KOPT-K1 (cell line): ENCODE results near the gene CPS1.

Experiments
- H3K27ac ChIP-seq: fragments of 200-600 bp; sonication (generic); 2 replicates; pipeline ENCODE4 v1.5.1; 2016; ENCODE audit warnings: antibody characterized with exemption, mild to moderate bottlenecking, low read depth, low read length; ENCODE audit not compliant: poor library complexity, severe bottlenecking
- H3K36me3 ChIP-seq: fragments of 200-600 bp; sonication (generic); 2 replicates; pipeline ENCODE4 v1.5.1; 2017; ENCODE audit warnings: antibody characterized with exemption, mild to moderate bottlenecking, low read length, moderate library complexity; ENCODE audit not compliant: insufficient read depth
- H3K9me3 ChIP-seq: fragments of 200-600 bp; sonication (generic); 2 replicates; pipeline ENCODE4 v1.5.1; 2017; ENCODE audit warnings: antibody characterized with exemption, low read length, mild to moderate bottlenecking; ENCODE audit not compliant: insufficient read depth, poor library complexity, severe bottlenecking

The CPS1 gene

DNA sequence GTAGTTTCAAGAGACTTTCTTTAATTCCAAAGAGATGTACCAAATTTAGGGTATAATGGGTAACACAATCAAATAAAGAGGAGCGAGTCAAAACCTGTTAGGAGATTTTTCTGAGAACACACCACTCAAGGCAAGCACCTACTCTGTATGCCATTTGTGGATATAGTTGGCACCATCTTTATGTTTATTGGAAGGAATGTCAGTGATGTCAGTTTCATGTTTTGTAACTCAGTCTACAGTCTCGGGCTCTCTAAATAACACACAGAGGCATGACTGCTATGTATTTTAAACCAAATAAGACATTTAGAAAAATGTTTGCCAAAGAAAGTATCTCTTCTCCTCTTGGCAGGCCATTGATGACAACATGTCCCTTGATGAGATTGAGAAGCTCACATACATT lies 59.7 kb downstream of the CPS1 start:
- Histone ChIP-seq H3K9me3 (no peaks in the 10 kb centered on the region), H3K27ac (no peak overlapping the region), H3K36me3 (no peaks in the 10 kb centered on the region)

DNA sequence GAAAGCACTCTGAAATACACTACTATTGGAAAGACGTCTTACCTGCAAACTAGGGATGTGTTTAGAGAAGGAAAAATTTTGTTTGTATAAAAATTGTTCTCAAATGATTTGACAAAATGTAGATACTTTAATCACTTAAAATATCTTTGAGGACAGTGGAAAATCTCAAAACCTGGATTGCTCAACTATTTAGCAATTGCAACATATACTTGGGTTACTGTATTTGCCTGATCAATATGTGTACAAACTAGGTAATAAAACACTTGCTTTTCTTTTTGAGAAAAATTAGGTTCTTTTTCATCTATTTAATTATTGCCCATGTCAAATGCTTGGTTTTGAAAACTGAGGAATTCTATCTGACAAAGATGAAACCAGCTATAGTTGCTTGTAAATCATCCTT lies 60.9 kb downstream of the CPS1 start:
- H3K9me3 ChIP-seq = no peaks in the 10 kb centered on the region
- H3K27ac ChIP-seq = no peak overlapping the region
- H3K36me3 ChIP-seq = no peaks in the 10 kb centered on the region

DNA sequence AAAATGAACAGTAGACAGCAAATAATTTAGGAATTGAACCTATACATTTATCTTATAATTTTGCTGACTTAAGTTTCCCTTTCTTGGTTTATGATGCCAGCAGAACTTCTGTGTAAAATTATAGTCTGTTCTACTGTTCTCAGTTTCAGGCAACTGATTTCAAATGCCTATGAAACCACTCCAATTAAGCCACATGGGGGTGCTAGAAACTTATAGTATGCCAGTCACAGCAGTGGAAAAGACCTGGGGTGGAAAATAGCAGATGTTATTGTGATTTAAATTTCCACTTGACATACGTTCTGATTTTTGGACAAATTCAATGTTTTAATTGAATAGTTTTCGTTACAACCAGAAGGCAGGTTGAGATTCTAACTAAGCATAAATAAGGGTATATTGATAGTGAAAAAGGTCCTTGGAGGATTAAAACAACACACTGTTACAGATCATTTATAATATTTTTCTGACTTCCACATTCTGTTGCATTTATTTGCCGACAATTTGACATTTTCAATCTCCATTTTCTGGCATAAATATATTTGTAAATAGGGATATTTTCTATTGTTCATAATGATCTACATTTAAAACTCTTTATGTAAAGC lies 61.4 kb downstream of the CPS1 start:
- Histone ChIP-seq H3K36me3 (no peaks in the 10 kb centered on the region), H3K27ac (no peak overlapping the region), H3K9me3 (no peaks in the 10 kb centered on the region)

DNA sequence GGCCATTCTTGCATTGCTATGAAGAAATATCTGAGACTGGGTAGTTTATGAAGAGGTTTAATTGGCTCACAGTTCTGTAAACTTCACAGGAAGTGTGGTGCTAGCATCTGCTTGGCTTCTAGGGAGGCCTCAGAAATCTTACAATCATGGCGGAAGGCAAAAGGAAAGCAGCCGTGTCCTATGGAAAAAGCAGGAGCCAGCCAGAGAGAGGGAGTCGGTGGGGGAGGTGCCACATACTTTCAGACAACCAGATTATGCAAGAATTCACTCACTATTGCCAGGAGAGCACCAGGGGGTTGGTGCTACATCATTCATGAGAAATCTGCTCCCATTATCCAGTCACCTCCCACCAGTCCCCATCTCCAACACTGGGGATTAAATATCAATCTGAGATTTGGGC lies 64.1 kb downstream of the CPS1 start:
- no peak overlapping the region for H3K27ac ChIP-seq

DNA sequence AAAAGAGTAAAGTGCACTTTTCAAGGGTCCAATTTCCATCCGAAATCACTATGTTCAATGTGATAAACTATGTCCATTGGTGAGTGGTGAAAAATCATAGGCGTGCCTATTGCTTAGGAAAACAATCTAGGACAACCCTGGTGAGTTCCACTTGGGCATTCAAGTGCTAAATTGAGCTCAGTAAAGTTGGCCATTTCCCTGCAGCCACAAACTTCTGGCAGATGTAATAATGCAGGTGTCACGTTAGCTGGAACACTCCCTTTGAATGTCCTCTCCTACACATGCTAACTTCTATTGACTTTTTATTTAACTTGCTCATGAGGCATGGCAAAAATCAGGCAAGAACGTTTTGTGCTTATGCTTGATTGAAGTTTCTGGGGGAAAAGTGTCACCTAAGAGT lies 67.1 kb downstream of the CPS1 start:
- H3K9me3 ChIP-seq = no peaks in the 10 kb centered on the region
- no peaks in the 10 kb centered on the region for H3K36me3 ChIP-seq
- no peak overlapping the region for H3K27ac ChIP-seq

More for the DNA sequence above, 64.1 kb downstream of the CPS1 start:
- no peaks in the 10 kb centered on the region for H3K9me3 ChIP-seq
- no peaks in the 10 kb centered on the region for H3K36me3 ChIP-seq

DNA sequence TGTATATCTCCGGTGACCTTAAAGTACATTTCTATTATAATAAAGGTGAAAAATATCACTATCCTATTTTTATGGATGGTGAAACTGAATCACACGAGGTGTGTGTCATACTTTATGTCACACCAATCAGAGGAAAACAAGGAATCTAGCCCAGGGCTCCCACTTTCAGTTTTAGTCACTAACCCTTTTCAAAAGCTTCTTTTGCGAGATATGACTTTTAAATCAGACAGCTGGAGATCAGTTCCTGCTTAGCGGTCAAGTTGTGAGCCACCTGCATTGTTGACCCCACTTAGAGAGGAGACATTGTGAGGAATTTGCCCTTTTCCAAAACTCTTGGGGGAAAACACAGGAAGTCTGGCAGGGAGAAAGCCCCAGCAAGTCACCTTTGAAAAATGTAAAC lies 70.5 kb downstream of the CPS1 start:
- Histone ChIP-seq H3K36me3 (no peaks in the 10 kb centered on the region), H3K27ac (no peak overlapping the region), H3K9me3 (no peaks in the 10 kb centered on the region)

DNA sequence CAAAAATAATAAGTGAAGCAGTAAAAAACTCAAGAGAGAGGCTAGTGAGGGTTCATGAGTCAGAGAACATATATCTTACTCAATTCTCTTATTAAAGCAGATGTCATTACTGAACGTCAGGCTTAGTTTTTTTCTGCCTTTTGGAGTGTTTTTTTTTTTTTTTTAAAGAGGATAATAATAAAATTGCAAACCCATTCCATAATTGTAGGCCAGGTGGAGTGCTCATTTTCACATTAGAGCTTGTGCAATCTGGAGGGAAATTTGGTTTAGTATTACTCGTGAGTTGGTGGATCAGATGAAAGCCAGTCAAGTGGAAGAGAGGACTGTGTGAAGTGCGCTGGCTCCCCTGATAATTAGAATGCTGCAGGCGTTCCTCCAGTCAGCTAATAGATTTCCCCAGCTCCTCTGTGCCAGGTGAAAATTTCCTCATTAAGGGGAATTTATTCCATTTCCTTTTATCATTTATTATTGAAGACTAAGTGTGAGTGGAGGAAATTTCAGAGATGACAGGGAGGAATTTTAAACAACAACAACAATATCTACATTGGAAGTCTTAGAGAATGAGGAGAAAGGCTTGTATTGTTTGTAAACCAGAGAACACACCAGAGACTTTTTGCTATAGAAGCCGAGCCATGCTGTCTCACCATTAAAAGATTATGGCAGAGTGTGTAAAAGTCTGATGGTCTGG lies 74.6 kb downstream of the CPS1 start:
- Histone ChIP-seq H3K36me3 (no peaks in the 10 kb centered on the region), H3K27ac (no peak overlapping the region), H3K9me3 (no peaks in the 10 kb centered on the region)

DNA sequence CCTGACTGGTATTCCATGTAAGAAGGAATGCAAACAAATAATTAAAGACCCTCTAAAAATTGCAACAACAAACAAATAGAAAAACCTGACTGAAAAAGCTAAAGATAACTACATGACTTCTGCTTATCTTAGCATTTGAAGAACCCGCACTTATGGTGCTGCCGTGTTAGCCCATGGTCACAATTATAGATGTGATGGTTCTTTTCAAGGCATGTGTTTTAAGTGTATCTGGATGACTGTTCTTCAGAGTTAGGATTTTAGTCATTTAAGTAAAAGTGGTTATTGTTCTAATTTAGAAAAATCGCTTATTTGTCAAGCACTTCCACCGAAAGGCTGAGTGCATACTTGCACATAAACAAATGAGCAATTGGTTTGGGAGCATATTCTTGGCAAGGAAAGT lies 77.3 kb downstream of the CPS1 start:
- Histone ChIP-seq H3K36me3 (no peaks in the 10 kb centered on the region), H3K9me3 (no peaks in the 10 kb centered on the region), H3K27ac (no peak overlapping the region)

DNA sequence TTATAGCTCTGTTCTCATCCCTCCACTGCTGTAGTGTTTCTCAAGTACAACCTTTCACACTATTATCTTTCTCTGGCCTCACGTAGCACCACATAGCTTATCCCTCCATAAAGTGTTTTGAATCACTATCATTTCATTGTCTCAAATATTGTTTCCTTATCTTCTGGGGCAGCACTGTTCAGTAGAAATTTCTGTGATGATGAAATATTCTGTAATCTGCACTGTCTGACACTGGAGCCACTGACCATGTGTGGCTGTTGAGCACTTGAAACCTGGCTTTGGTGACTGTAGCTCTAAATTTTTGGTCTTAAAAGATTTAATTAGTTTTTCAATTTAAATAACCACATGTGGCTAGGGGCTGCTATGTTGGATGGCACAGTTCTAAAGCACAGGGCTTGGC lies 78.9 kb downstream of the CPS1 start:
- no peaks in the 10 kb centered on the region for H3K9me3 ChIP-seq
- no peak overlapping the region for H3K27ac ChIP-seq
- no peaks in the 10 kb centered on the region for H3K36me3 ChIP-seq

DNA sequence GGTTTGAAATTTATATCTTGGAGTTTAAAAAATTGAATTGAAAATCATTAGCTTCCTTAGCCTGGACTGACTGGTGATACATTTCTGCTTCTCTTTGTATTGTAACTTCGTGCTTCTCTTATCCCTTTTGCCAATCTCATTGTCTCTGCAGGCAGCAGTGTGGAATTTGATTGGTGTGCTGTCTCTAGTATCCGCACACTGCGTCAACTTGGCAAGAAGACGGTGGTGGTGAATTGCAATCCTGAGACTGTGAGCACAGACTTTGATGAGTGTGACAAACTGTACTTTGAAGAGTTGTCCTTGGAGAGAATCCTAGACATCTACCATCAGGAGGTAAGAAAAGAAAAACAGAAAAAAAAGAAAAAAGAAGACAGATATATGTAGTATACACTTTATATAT lies 85.9 kb downstream of the CPS1 start:
- no peak overlapping the region for H3K27ac ChIP-seq
- no peaks in the 10 kb centered on the region for H3K9me3 ChIP-seq
- no peaks in the 10 kb centered on the region for H3K36me3 ChIP-seq

DNA sequence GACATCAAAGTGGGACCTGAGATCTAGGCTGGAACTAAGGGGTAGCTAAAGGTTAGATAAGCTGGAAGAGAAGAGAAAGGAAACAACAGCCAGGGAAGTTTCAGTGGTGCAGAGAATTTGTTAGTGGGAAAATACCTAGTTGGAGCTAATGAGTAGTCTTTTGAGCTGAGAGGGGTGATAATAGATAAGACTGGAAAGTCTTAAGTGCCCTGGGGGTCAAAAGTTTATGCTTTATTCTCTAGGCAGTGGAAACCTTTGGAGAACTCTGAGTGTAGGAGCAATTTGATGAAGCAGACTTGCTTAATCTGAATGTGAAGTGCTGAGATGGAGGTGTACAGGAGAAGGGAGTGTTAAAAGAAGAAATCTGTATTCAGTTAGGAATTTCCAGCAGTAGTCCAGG lies 90.8 kb downstream of the CPS1 start:
- Histone ChIP-seq H3K9me3 (no peaks in the 10 kb centered on the region), H3K36me3 (no peaks in the 10 kb centered on the region), H3K27ac (no peak overlapping the region)

DNA sequence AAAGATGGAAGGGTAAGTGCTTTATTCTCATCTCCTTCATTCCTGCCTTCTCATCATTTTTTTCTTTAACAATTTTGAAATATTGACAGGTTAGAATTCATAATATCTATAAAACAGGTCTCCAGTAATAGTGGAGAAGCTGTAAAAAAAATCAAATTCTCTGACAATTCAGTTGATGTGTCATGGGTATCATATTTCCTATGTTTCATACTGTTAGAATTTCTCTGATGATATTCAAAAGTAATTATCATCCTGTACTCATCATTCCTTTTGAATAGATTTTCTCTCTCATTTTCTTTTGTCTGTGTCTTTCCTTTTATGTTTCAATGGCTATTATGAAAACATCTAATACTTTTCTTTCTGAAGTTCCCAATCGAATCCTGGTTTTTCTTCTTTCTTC lies 97.7 kb downstream of the CPS1 start:
- Histone ChIP-seq H3K36me3 (no peaks in the 10 kb centered on the region), H3K9me3 (no peaks in the 10 kb centered on the region), H3K27ac (no peak overlapping the region)

DNA sequence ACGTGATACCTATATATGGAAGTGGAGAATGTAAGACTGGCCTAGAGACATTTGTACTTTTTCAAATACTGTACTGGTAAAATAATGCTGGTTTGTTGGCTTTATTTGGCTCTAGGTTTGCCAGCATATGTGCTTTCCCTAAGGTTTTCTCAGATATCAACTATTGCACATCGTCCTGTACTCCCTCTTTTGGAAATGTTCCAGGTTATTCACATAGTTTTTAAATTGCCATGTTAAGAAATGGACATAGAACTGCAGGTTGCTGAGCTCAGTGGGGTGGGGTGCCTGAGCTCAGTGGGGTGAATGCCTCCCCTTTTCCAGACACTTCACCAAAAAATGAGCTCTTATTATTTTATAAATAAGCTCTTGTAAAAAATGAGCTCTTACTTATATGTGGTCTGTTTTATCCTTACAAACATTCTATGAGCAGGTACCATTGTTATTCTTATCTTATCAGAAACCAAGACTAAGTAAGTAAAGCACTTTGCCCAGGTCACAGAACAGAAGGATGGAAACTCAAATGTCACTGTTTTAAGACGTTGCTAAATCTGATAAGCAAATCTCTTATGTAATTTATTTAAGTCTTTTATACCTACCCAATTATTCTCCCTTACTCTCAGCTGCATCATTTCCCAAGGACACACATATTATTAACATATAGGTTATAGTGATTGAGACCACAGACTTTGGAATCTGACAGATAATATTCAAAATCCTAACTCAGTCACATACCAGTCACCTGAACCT lies 99.0 kb downstream of the CPS1 start:
- Histone ChIP-seq H3K36me3 (no peaks in the 10 kb centered on the region), H3K9me3 (no peaks in the 10 kb centered on the region), H3K27ac (no peak overlapping the region)

DNA sequence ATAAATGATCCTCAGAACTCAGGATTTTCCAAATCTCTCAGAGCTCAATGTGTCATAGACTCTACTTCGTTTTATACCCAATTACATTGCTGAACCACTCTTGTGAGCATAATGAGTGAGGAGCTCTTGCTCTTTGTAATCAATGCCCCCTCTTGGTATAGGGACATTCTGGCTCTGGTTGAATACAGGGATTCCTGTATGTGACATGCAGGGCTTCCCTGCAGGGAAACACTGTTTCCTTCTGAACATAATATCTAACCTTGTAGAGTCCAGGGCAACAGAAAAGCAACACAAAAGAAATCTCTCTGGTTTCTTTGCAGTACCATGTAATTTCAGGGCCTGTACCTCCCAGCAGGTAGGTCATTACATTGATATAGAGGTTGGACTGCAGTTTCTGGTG lies 101.5 kb downstream of the CPS1 start:
- Histone ChIP-seq H3K27ac (no peak overlapping the region), H3K36me3 (no peaks in the 10 kb centered on the region), H3K9me3 (peaks cover 7% of the 10 kb centered on the region)

DNA sequence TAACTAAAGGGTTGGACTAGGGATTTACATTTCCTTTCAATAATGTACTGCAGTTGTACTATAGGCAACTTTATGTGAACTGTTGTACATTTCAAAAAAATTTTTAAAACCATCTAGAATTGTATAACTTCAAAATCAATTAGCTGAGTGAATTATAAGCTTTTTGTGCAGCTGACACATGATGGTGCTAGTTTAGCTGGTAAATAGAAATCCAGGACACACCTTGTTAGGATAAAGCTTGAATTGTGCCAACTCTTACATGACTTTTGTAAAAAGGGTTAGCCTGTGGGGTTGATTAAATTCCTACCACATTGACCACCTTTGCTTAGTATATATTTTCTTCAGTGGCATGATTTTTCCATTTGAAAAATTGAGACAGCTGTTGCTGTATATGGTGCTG lies 104.4 kb downstream of the CPS1 start:
- Histone ChIP-seq H3K27ac (no peak overlapping the region), H3K9me3 (peaks cover 7% of the 10 kb centered on the region), H3K36me3 (no peaks in the 10 kb centered on the region)

DNA sequence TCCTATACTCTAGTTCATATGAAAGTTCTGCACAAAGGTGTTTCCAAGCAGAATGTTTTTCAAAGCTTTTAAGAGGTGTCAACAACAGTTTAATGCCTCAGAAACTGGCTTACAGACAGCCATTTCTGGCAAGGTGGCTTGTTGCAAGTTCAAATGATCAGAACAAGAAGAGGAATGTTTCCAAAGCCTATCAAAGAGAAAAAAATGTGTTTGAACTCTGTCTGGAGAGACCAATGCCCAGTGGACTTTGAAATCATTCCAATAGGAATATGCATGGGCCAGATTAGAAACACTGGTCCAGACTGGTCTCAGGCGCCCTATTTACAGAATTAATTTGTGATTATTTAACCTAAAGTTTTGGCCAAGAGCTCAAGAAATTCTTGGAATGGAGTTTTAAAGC lies 106.2 kb downstream of the CPS1 start:
- peaks cover 7% of the 10 kb centered on the region for H3K9me3 ChIP-seq
- no peak overlapping the region for H3K27ac ChIP-seq
- no peaks in the 10 kb centered on the region for H3K36me3 ChIP-seq
